ENCODE results near the gene IDI1. TPM values are rescaled to one million over a fixed set of nuclear protein-coding genes. Genes with fewer than 3 reads are reported as not detected.

The IDI1 gene
- total and polyA plus RNA-seq, 4 donors, result 18.9 to 43.3 (median 33.9) TPM

- H3K27ac ChIP-seq (ENCODE audit: low read depth in 1 of 2, low read length in 2 of 2), result no peak overlapping the region
- WGBS, 2 donors, result 1 to 2% methylated on average over 25 to 26 of the region's 26 CpGs
- intact Hi-C loops (cut with DNase I), result loop anchor here in 1 of 2 donors (5.0 kb wide), 1 partner anchor 70 kb away; the partner anchor contains the start of gene GTPBP4
- ATAC-seq (ENCODE audit: low FRiP score) (peak; percentile 27), DNase-seq (no peak)
- peaks cover 0 to 2% of the 10 kb centered on the region in 2 donors for H3K4me1 ChIP-seq (ENCODE audit: control insufficient read depth in 1 of 2, insufficient read depth in 2 of 2, low read length in 2 of 2)
- H3K4me3 ChIP-seq (ENCODE audit: low read length in 2 of 2), result peak overlapping the region; percentile 19 to 77
- H3K27me3 ChIP-seq (ENCODE audit: control insufficient read depth in 1 of 2, insufficient read depth in 2 of 2, low read length in 1 of 2), result no peaks in the 10 kb centered on the region
- no peaks in the 10 kb centered on the region for H3K9me3 ChIP-seq (ENCODE audit: control insufficient read depth, low read length)
- no peaks in the 10 kb centered on the region for H3K36me3 ChIP-seq (ENCODE audit: control insufficient read depth in 1 of 2, insufficient read depth in 2 of 2, low read length in 1 of 2)
Measured at GRCh38 chr10:1057106-1057657, 8.3 kb upstream of the IDI1 start.

DNA sequence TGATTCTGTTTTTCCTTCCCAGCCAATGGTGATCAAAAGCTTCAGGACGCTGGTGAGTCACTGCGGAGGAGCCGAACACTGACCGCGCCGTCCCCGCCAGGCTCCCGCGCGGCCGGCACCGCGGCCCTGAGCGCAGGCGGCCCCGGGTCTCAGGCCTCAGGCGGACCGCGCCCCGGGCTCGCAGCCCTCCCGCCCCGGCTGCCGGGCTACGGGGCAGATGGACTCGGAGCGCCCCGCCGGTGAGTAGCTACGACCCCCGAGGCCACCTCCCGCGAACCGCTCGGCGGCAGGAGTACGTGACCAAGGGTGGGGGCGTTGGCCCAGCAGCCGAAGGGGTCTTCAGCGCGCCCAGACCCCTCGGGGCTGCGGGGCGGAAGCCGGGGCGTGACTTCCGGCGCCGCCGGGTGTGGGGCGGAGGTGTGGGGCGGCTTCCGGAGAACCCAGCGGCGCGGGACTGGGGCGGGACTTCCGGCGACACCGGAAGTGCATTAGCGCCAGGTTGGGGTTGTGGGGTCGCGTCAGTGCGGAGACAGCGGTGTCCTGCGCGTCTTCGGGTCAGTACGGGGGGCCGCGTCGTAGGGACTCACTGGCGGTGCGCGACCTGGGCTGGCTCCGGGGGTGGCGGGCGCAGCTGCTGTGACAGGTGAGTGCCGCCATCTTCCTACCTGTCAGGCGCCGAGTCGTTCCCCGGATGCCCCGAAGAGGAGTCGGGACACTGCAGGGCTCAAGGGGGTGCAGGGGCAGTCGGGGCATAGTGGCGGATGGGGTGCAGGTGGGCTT lies 7.6 kb upstream of the IDI1 start, which contains the start of gene WDR37:
Gene WDR37 (plus strand): TSS at position 60 of the 780 bp plus-strand sequence. CDS start 15,771 bp downstream, outside the sequence.
- H3K27ac ChIP-seq (ENCODE audit: low read depth in 1 of 2, low read length in 2 of 2), result peak within 1 kb of the TSS; percentile 93 to 95
- H3K36me3 ChIP-seq (ENCODE audit: control insufficient read depth in 1 of 2, insufficient read depth in 2 of 2, low read length in 1 of 2), result no peaks in the 10 kb centered on the region
- peak within 1 kb of the TSS; percentile 19 to 77 for H3K4me3 ChIP-seq (ENCODE audit: low read length in 2 of 2)
- no peaks in the 10 kb centered on the region for H3K9me3 ChIP-seq (ENCODE audit: control insufficient read depth, low read length)
- WGBS, 2 donors, result 0 to 1% methylated on average over 62 to 87 of the region's 87 CpGs
- DNase-seq (peak; percentile 93 to 96), ATAC-seq (ENCODE audit: low FRiP score) (peak; percentile 95)
- peaks cover 0 to 2% of the 10 kb centered on the region in 2 donors for H3K4me1 ChIP-seq (ENCODE audit: control insufficient read depth in 1 of 2, insufficient read depth in 2 of 2, low read length in 2 of 2)
- no peaks in the 10 kb centered on the region for H3K27me3 ChIP-seq (ENCODE audit: control insufficient read depth in 1 of 2, insufficient read depth in 2 of 2, low read length in 1 of 2)
- intact Hi-C loops (cut with DNase I), result loop anchor here in 1 of 2 donors (5.0 kb wide), 1 partner anchor 69 kb away; the partner anchor contains the start of gene GTPBP4

GRCh38 chr10:1054684-1055083 lies 5.8 kb upstream of the IDI1 start:
- Histone ChIP-seq H3K4me1 (ENCODE audit: control insufficient read depth in 1 of 2, insufficient read depth in 2 of 2, low read length in 2 of 2) (peaks cover 0 to 2% of the 10 kb centered on the region in 2 donors), H3K36me3 (ENCODE audit: control insufficient read depth in 1 of 2, insufficient read depth in 2 of 2, low read length in 1 of 2) (no peaks in the 10 kb centered on the region), H3K9me3 (ENCODE audit: control insufficient read depth, low read length) (no peaks in the 10 kb centered on the region), H3K27ac (ENCODE audit: low read depth in 1 of 2, low read length in 2 of 2) (peak overlapping the region in 1 of 2 donors; percentile 20), H3K27me3 (ENCODE audit: control insufficient read depth in 1 of 2, insufficient read depth in 2 of 2, low read length in 1 of 2) (no peaks in the 10 kb centered on the region), H3K4me3 (ENCODE audit: low read length in 2 of 2) (no peak overlapping the region)
- 45 to 46% methylated on average over 6 of the region's 6 CpGs for WGBS, 2 donors
- intact Hi-C loops (cut with DNase I), result loop anchor here in 1 of 2 donors (5.0 kb wide), 1 partner anchor 67 kb away; the partner anchor contains the start of gene GTPBP4
- DNase-seq (no peak), ATAC-seq (ENCODE audit: low FRiP score) (no peak)

DNA sequence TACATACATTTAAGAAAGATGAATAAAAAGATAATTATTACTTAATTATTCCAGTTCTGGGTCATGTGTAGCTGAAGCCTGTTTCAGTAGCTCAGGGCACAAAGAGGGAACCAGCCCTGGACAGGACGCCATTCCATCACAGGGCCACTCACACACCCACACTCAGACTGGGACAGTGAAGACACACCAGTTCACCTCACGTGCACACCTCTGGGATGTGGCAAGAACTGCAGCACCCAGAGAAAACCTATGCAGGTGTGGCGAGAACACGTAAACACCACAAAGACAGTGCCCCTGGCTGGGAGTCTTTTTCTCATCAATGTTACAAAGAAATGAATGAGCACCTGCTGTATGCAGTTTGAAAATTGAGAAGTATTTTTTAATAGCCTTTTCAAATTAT lies 1.6 kb upstream of the IDI1 start:
- Histone ChIP-seq H3K36me3 (ENCODE audit: control insufficient read depth in 1 of 2, insufficient read depth in 2 of 2, low read length in 1 of 2) (no peaks in the 10 kb centered on the region), H3K27me3 (ENCODE audit: control insufficient read depth in 1 of 2, insufficient read depth in 2 of 2, low read length in 1 of 2) (no peaks in the 10 kb centered on the region), H3K9me3 (ENCODE audit: control insufficient read depth, low read length) (no peaks in the 10 kb centered on the region), H3K4me1 (ENCODE audit: control insufficient read depth in 1 of 2, insufficient read depth in 2 of 2, low read length in 2 of 2) (peaks cover 0 to 2% of the 10 kb centered on the region in 2 donors), H3K27ac (ENCODE audit: low read depth in 1 of 2, low read length in 2 of 2) (no peak overlapping the region), H3K4me3 (ENCODE audit: low read length in 2 of 2) (no peak overlapping the region)
- no peak for DNase-seq
- 74 to 81% methylated on average over 4 of the region's 4 CpGs for WGBS, 2 donors
- no peak for ATAC-seq (ENCODE audit: low FRiP score)
- intact Hi-C loops (cut with DNase I), result no loop called here

DNA sequence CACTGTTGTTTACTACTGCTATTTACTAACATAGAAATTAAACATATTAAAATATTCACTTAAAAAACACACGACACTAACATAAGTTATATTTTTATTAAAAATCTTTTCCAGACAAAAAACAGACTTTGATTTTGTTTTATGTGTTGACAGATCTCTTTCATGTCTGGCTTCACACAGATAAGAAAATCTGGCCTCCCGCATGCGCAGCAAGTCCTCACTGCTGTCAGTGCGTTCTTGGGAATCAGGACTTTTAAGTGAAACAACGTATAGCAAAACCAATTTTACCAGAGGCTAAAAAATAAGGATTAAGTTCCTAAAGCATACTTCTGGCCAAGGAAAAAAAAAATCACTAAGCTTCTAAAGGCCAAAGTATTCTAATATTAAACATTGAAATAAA lies 1.2 kb upstream of the IDI1 start:
- no peaks in the 10 kb centered on the region for H3K27me3 ChIP-seq (ENCODE audit: control insufficient read depth in 1 of 2, insufficient read depth in 2 of 2, low read length in 1 of 2)
- peak overlapping the region in 1 of 2 donors; percentile 47 for H3K4me3 ChIP-seq (ENCODE audit: low read length in 2 of 2)
- no peaks in the 10 kb centered on the region for H3K36me3 ChIP-seq (ENCODE audit: control insufficient read depth in 1 of 2, insufficient read depth in 2 of 2, low read length in 1 of 2)
- intact Hi-C loops (cut with DNase I), result no loop called here
- H3K4me1 ChIP-seq (ENCODE audit: control insufficient read depth in 1 of 2, insufficient read depth in 2 of 2, low read length in 2 of 2), result peaks cover 0 to 2% of the 10 kb centered on the region in 2 donors
- no peak for ATAC-seq (ENCODE audit: low FRiP score)
- H3K27ac ChIP-seq (ENCODE audit: low read depth in 1 of 2, low read length in 2 of 2), result peak overlapping the region in 1 of 2 donors; percentile 76
- no peaks in the 10 kb centered on the region for H3K9me3 ChIP-seq (ENCODE audit: control insufficient read depth, low read length)
- DNase-seq, result no peak
- 31 to 34% methylated on average over 5 of the region's 5 CpGs for WGBS, 2 donors

GRCh38 chr10:1049425-1049958 lies 573 bp upstream of the IDI1 start:
- ATAC-seq (ENCODE audit: low FRiP score), result no peak
- 0 to 1% methylated on average over 30 to 34 of the region's 34 CpGs for WGBS, 2 donors
- DNase-seq, result no peak
- intact Hi-C loops (cut with DNase I), result loop anchor here in 1 of 2 donors (5.0 kb wide), 1 partner anchor 117 kb away; the partner anchor contains the start of gene LARP4B
- no peaks in the 10 kb centered on the region for H3K27me3 ChIP-seq (ENCODE audit: control insufficient read depth in 1 of 2, insufficient read depth in 2 of 2, low read length in 1 of 2)
- no peaks in the 10 kb centered on the region for H3K36me3 ChIP-seq (ENCODE audit: control insufficient read depth in 1 of 2, insufficient read depth in 2 of 2, low read length in 1 of 2)
- H3K9me3 ChIP-seq (ENCODE audit: control insufficient read depth, low read length), result no peaks in the 10 kb centered on the region
- H3K27ac ChIP-seq (ENCODE audit: low read depth in 1 of 2, low read length in 2 of 2), result peak overlapping the region; percentile 1 to 76
- peak overlapping the region; percentile 47 to 60 for H3K4me3 ChIP-seq (ENCODE audit: low read length in 2 of 2)
- no peaks in the 10 kb centered on the region for H3K4me1 ChIP-seq (ENCODE audit: control insufficient read depth in 1 of 2, insufficient read depth in 2 of 2, low read length in 2 of 2)

- H3K4me1 ChIP-seq (ENCODE audit: control insufficient read depth in 1 of 2, insufficient read depth in 2 of 2, low read length in 2 of 2), result no peaks in the 10 kb centered on the region
- WGBS, 2 donors, result 0% methylated on average over 37 of the region's 37 CpGs
- peak in 1 of 2 donors; percentile 84 for DNase-seq
- H3K27ac ChIP-seq (ENCODE audit: low read depth in 1 of 2, low read length in 2 of 2), result peak overlapping the region in 1 of 2 donors; percentile 71
- H3K36me3 ChIP-seq (ENCODE audit: control insufficient read depth in 1 of 2, insufficient read depth in 2 of 2, low read length in 1 of 2), result no peaks in the 10 kb centered on the region
- no peaks in the 10 kb centered on the region for H3K9me3 ChIP-seq (ENCODE audit: control insufficient read depth, low read length)
- ATAC-seq (ENCODE audit: low FRiP score), result peak; percentile 63
- intact Hi-C loops (cut with DNase I), result loop anchor here in 1 of 2 donors (5.0 kb wide), 1 partner anchor 116 kb away; the partner anchor contains the start of gene LARP4B
- peak overlapping the region; percentile 48 to 62 for H3K4me3 ChIP-seq (ENCODE audit: low read length in 2 of 2)
- no peaks in the 10 kb centered on the region for H3K27me3 ChIP-seq (ENCODE audit: control insufficient read depth in 1 of 2, insufficient read depth in 2 of 2, low read length in 1 of 2)
Measured at GRCh38 chr10:1048349-1048731, 579 bp downstream of the IDI1 start.

DNA sequence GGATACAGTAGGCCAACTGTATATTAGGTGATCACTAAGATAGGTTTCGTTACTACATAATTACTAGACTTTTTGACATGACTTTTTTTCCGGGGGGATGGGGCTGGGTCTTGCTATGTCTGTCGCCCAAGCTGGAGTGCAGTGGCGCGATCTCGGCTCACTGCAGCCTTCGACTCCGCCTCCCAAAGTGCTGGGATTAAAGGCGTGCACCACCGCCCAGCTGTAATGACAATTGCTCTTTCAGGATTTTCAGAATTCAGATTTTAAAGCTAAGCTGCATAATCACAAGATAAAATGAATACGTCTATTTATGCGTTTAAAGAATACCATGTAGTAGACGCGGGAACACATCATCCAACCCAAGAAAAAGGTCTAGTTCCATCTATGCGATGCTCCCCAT lies 982 bp downstream of the IDI1 start:
- Histone ChIP-seq H3K27ac (ENCODE audit: low read depth in 1 of 2, low read length in 2 of 2) (peak overlapping the region in 1 of 2 donors; percentile 71), H3K4me3 (ENCODE audit: low read length in 2 of 2) (peak overlapping the region; percentile 48 to 62), H3K4me1 (ENCODE audit: control insufficient read depth in 1 of 2, insufficient read depth in 2 of 2, low read length in 2 of 2) (no peaks in the 10 kb centered on the region), H3K36me3 (ENCODE audit: control insufficient read depth in 1 of 2, insufficient read depth in 2 of 2, low read length in 1 of 2) (no peaks in the 10 kb centered on the region), H3K9me3 (ENCODE audit: control insufficient read depth, low read length) (no peaks in the 10 kb centered on the region), H3K27me3 (ENCODE audit: control insufficient read depth in 1 of 2, insufficient read depth in 2 of 2, low read length in 1 of 2) (no peaks in the 10 kb centered on the region)
- ATAC-seq (ENCODE audit: low FRiP score) (no peak), DNase-seq (no peak)
- WGBS, 2 donors, result 5% methylated on average over 15 of the region's 15 CpGs
- intact Hi-C loops (cut with DNase I), result loop anchor here in 1 of 2 donors (5.0 kb wide), 1 partner anchor 116 kb away; the partner anchor contains the start of gene LARP4B

All from aorta (tissue), 5 donors.